H1 (cell line): ENCODE measurements around the gene UCN. TPM values are rescaled to one million over a fixed set of nuclear protein-coding genes. Genes with fewer than 3 reads are reported as not detected.
A peak's percentile ranks its signal among the peaks of the same experiment; 100 is the strongest.

ENCODE experiments used
- CTCF ChIA-PET: fragments of 300-600 bp; sonication (Branson Sonifier 250); formaldehyde crosslinking; loops from one replicate; lab custom pipeline; 2021; ENCODE audit not compliant: partially characterized antibody; lab: Charles Lee
- POLR2A ChIA-PET: fragments of 300-600 bp; sonication (Branson Sonifier 250); formaldehyde crosslinking; loops from one replicate; lab custom pipeline; 2021; ENCODE audit warnings: inconsistent platforms; ENCODE audit not compliant: partially characterized antibody; lab: Charles Lee
- DNase-seq, 2 experiments: peaks; one replicate each; pipeline versions ENCODE4 v3.0.0 to v3.0.0-alpha.2; 2010 to 2022; ENCODE audit warnings: low spot score in 2 of 2, low read depth in 1 of 2, mixed read lengths in 1 of 2
- FAIRE-seq: peaks from 2 replicates; lab custom pipeline; 2011; peaks lifted over from hg19 to GRCh38; lab: Jason Lieb, UNC
- H2AFZ ChIP-seq: 2 replicates; pipeline ENCODE4 v1.8.1; 2012; ENCODE audit warnings: low read length, inconsistent platforms
- H2AK5ac ChIP-seq: 2 replicates; pipeline ENCODE4 v1.6.1; 2013; ENCODE audit warnings: low read depth, low read length
- H2BK120ac ChIP-seq: replicated peaks from 2 replicates; pipeline ENCODE3; 2013; ENCODE audit warnings: low read depth, low read length, inconsistent platforms
- H2BK12ac ChIP-seq: 2 replicates; pipeline ENCODE4 v1.6.1; 2013; ENCODE audit warnings: low read depth, low read length
- H2BK15ac ChIP-seq: 2 replicates; pipeline ENCODE4 v1.6.1; 2013; ENCODE audit warnings: low read length
- H2BK20ac ChIP-seq: 2 replicates; pipeline ENCODE4 v1.6.1; 2013; ENCODE audit warnings: low read length
- H2BK5ac ChIP-seq: 2 replicates; pipeline ENCODE4 v1.6.1; 2013; ENCODE audit warnings: low read depth, low read length
- H3K14ac ChIP-seq: 2 replicates; pipeline ENCODE4 v1.6.1; 2013; ENCODE audit warnings: inconsistent platforms; ENCODE audit not compliant: insufficient read length
- H3K18ac ChIP-seq: 2 replicates; pipeline ENCODE4 v1.6.1; 2013; ENCODE audit warnings: low read length; ENCODE audit errors: extremely low read depth
- H3K23ac ChIP-seq: 2 replicates; pipeline ENCODE4 v1.6.1; 2013; ENCODE audit warnings: inconsistent platforms; ENCODE audit not compliant: insufficient read length
- H3K23me2 ChIP-seq: 2 replicates; pipeline ENCODE4 v1.6.1; 2013; ENCODE audit warnings: low read depth, low read length
- H3K27ac ChIP-seq: 2 replicates; pipeline ENCODE4 v1.6.1; 2011; ENCODE audit warnings: low read depth, low read length, inconsistent platforms
- H3K27me3 ChIP-seq, 4 experiments: replicated peaks in 1 of 4; 1 replicate in 1 of 4; 2 replicates in 3 of 4; pipeline versions ENCODE4 v1.6.1 to v1.8.1; 2011 to 2013; ENCODE audit warnings: low read length in 3 of 4, mild to moderate bottlenecking in 3 of 4, inconsistent platforms in 2 of 4, mixed read lengths in 2 of 4, moderate library complexity in 1 of 4; ENCODE audit not compliant: control insufficient read depth in 3 of 4, insufficient read depth in 3 of 4; ENCODE audit errors: extremely low read depth in 1 of 4
- H3K36me3 ChIP-seq, 4 experiments: 2 replicates each; pipeline versions ENCODE4 v1.6.1 to v1.8.1; 2011 to 2013; ENCODE audit warnings: mild to moderate bottlenecking in 4 of 4, low read length in 3 of 4, moderate library complexity in 2 of 4, control low read depth in 1 of 4, inconsistent platforms in 1 of 4; ENCODE audit not compliant: insufficient read depth in 4 of 4, control insufficient read depth in 2 of 4
- H3K4ac ChIP-seq: replicated peaks from 2 replicates; pipeline ENCODE3; 2013; ENCODE audit warnings: low read length, low read depth, mixed read lengths, inconsistent platforms; ENCODE audit not compliant: insufficient read length
- H3K4me1 ChIP-seq, 4 experiments: replicated peaks in 1 of 4; 1 replicate in 1 of 4; 2 replicates in 3 of 4; pipeline versions ENCODE4 v1.6.1 to v1.8.1; 2011 to 2013; ENCODE audit warnings: low read length in 3 of 4, inconsistent platforms in 2 of 4, mixed read lengths in 1 of 4; ENCODE audit not compliant: insufficient read depth in 4 of 4, control insufficient read depth in 3 of 4
- H3K4me2 ChIP-seq, 2 experiments: 2 replicates each; pipeline versions ENCODE4 v1.6.1 to v1.8.1; 2011 to 2013; ENCODE audit warnings: low read depth in 2 of 2, low read length in 2 of 2, control low read depth in 1 of 2, inconsistent platforms in 1 of 2, mild to moderate bottlenecking in 1 of 2; ENCODE audit not compliant: insufficient read depth in 1 of 2
- H3K4me3 ChIP-seq, 4 experiments: fragments of 200-600, 300-600 bp in 1 of 4; sonication (generic), shearing (Covaris generic), sonication (Bioruptor Twin) in 1 of 4; 2 replicates each; pipeline versions ENCODE4 v1.5.1 to v1.8.1; 2011 to 2016; ENCODE audit warnings: low read length in 4 of 4, low read depth in 3 of 4, control low read depth in 2 of 4, inconsistent platforms in 2 of 4, mild to moderate bottlenecking in 2 of 4, mixed read lengths in 1 of 4, moderate library complexity in 1 of 4; ENCODE audit not compliant: insufficient read depth in 2 of 4; ENCODE audit errors: extremely low read depth in 1 of 4
- H3K56ac ChIP-seq: replicated peaks from 2 replicates; pipeline ENCODE3; 2013; ENCODE audit warnings: low read depth, mild to moderate bottlenecking, mixed read lengths, low read length, inconsistent platforms; ENCODE audit not compliant: insufficient read length
- H3K79me1 ChIP-seq: 2 replicates; pipeline ENCODE4 v1.6.1; 2013; ENCODE audit warnings: low read depth, low read length, control low read depth
- H3K79me2 ChIP-seq, 2 experiments: 2 replicates each; pipeline versions ENCODE4 v1.6.1 to v1.8.1; 2012 to 2013; ENCODE audit warnings: low read length in 2 of 2, mild to moderate bottlenecking in 2 of 2, inconsistent platforms in 1 of 2; ENCODE audit not compliant: insufficient read depth in 2 of 2, control insufficient read depth in 1 of 2
- H3K9ac ChIP-seq, 4 experiments: replicated peaks in 1 of 4; 1 replicate in 1 of 4; 2 replicates in 3 of 4; pipeline versions ENCODE4 v1.6.1 to v1.8.1; 2011 to 2013; ENCODE audit warnings: low read depth in 3 of 4, low read length in 3 of 4, control low read depth in 2 of 4, mild to moderate bottlenecking in 2 of 4, moderate library complexity in 2 of 4, inconsistent platforms in 1 of 4; ENCODE audit errors: extremely low read depth in 1 of 4
- H3K9me3 ChIP-seq, 2 experiments: 2 replicates each; pipeline versions ENCODE4 v1.6.1 to v1.8.1; 2012 to 2013; ENCODE audit warnings: mild to moderate bottlenecking in 2 of 2, moderate library complexity in 2 of 2, control low read depth in 1 of 2, inconsistent platforms in 1 of 2, low read depth in 1 of 2, low read length in 1 of 2, mixed read lengths in 1 of 2; ENCODE audit not compliant: insufficient read depth in 2 of 2
- H4K20me1 ChIP-seq, 2 experiments: replicated peaks in 1 of 2; 2 replicates each; pipeline versions ENCODE3 to v1.8.1; 2011 to 2013; ENCODE audit warnings: inconsistent platforms in 2 of 2, low read length in 2 of 2, mild to moderate bottlenecking in 1 of 2; ENCODE audit not compliant: insufficient read depth in 2 of 2, control insufficient read depth in 1 of 2
- H4K5ac ChIP-seq: 2 replicates; pipeline ENCODE4 v1.6.1; 2013; ENCODE audit warnings: low read length, low read depth, mixed read lengths, inconsistent platforms; ENCODE audit not compliant: insufficient read length
- H4K8ac ChIP-seq: 2 replicates; pipeline ENCODE4 v1.8.0; 2013; ENCODE audit warnings: mild to moderate bottlenecking, moderate library complexity, low read length, inconsistent platforms; ENCODE audit not compliant: insufficient read depth; ENCODE audit errors: extremely low read depth
- H4K91ac ChIP-seq: replicated peaks from 2 replicates; pipeline ENCODE3; 2013; ENCODE audit warnings: low read length, mixed read lengths, inconsistent platforms; ENCODE audit not compliant: insufficient read length
- ASH2L ChIP-seq: fragments of 200-600, 300-600 bp; sonication (generic); IDR thresholded peaks from one replicate; pipeline ENCODE4 v1.7.1; 2017; ENCODE audit warnings: low read length
- BRCA1 ChIP-seq: IDR thresholded peaks from 2 replicates; pipeline ENCODE4 v1.6.1; 2012; ENCODE audit warnings: low read depth, low read length, improper control_type of control experiment
- CBX5 ChIP-seq: fragments of 300-800, 300-1000 bp; sonication (generic); IDR thresholded peaks from 2 replicates; pipeline ENCODE4 v1.7.1; 2016; ENCODE audit warnings: antibody characterized with exemption, low read length, low read depth
- EP300 ChIP-seq, 2 experiments: IDR thresholded peaks; 1 replicate in 1 of 2; 2 replicates in 1 of 2; pipeline ENCODE4 v1.6.1; 2011 to 2012; ENCODE audit warnings: low read depth in 2 of 2, low read length in 2 of 2, mild to moderate bottlenecking in 2 of 2, borderline replicate concordance in 1 of 2, inconsistent platforms in 1 of 2, moderate library complexity in 1 of 2
- FOSL1 ChIP-seq: IDR thresholded peaks from 2 replicates; pipeline ENCODE4 v1.6.1; 2011; ENCODE audit warnings: mild to moderate bottlenecking, low read depth, low read length, moderate library complexity; ENCODE audit not compliant: insufficient read depth
- SP2 ChIP-seq: IDR thresholded peaks from 2 replicates; pipeline ENCODE4 v1.6.1; 2012; ENCODE audit warnings: mild to moderate bottlenecking, low read length, inconsistent platforms
- SRF ChIP-seq: IDR thresholded peaks from 2 replicates; pipeline ENCODE4 v1.6.1; 2011; ENCODE audit warnings: mild to moderate bottlenecking, low read depth, low read length, moderate library complexity
- SUZ12 ChIP-seq: fragments of 200-600 bp; sonication (generic); IDR thresholded peaks from 2 replicates; pipeline ENCODE4 v1.6.1; 2012; ENCODE audit warnings: mild to moderate bottlenecking, inconsistent platforms, low read length, moderate library complexity, mixed read lengths
- TBP ChIP-seq: IDR thresholded peaks from 2 replicates; pipeline ENCODE4 v1.6.1; 2011; ENCODE audit warnings: low read depth, low read length, improper control_type of control experiment
- ZNF274 ChIP-seq: IDR thresholded peaks from 2 replicates; pipeline ENCODE4 v1.7.0; 2012; ENCODE audit warnings: low read length, borderline replicate concordance; ENCODE audit errors: extremely low read depth
- WGBS, 2 experiments: shearing (Covaris generic) in 1 of 2; methylation state at CpG; one replicate each; pipeline versions ENCODE4 v1.1.6 to v1.1.7; 2013 to 2015; ENCODE audit warnings: low lambda C conversion rate in 2 of 2, mixed read lengths in 2 of 2, inconsistent platforms in 1 of 2, low coverage in 1 of 2, missing lambda C conversion rate in 1 of 2; ENCODE audit not compliant: insufficient replicate concordance in 2 of 2, insufficient coverage in 1 of 2, insufficient read length in 1 of 2; ENCODE audit errors: extremely low coverage in 1 of 2, missing lambda C conversion rate in 1 of 2; 5-methylcytosine and 5-hydroxymethylcytosine counted together
- polyA plus RNA-seq, 7 experiments: library from polyadenylated mRNA; depleted of rRNA in 3 of 7; stranded (reverse) in 5 of 7; unstranded in 2 of 7; fragments of >200 nt in 5 of 7; fragments of 200-250 nt in 2 of 7; gene quantifications; 1 replicate in 5 of 7; 2 replicates in 1 of 7; 4 replicates in 1 of 7; pipeline versions ENCODE4 v1.2.1 to v1.2.3, GENCODE V29; 2011 to 2013; ENCODE audit warnings: missing spikeins in 2 of 7, mixed read lengths in 2 of 7
- total RNA-seq: library from RNA; stranded (reverse); fragmentation: NEBNext Ultra II Directional; extraction: Animal tissue kit (Norgen Biotek cat#: 25700); gene quantifications from 2 replicates; pipeline ENCODE4 v1.2.1, GENCODE V29; 2021

UCN gene
- total and polyA plus RNA-seq, 2 of the 8 experiments (the other 6 are each of a cell fraction or from before 2014, with no cell fraction given) = 0.35 TPM; not detected in 1

GRCh38 chr2:27261241-27261925 is 46.9 kb downstream of the UCN start:
- Histone ChIP-seq H3K4me1 (peaks cover 3 to 19% (median 14%) of the 10 kb centered on the region in 4 experiments), H4K8ac (no peak overlapping the region), H2BK5ac (no peak overlapping the region), H3K79me2 (peaks cover 0 to 2% of the 10 kb centered on the region in 2 experiments; a peak in 1 of 4 replicates), H3K23me2 (peaks cover 19% of the 10 kb centered on the region; the same call in 1 of the 2 replicates), H2BK15ac (no peak overlapping the region), H2BK12ac (0 out of 2 replicates have a peak overlapping the region, but pooled peaks have one; percentile 79), H3K23ac (no peak overlapping the region), H3K27ac (no peak overlapping the region), H3K56ac (no peak overlapping the region), H2BK20ac (no peak overlapping the region), H3K9me3 (no peaks in the 10 kb centered on the region), H3K4me2 (peak overlapping the region; percentile 88 to 99), H2AFZ (no peak overlapping the region), H4K5ac (no peak overlapping the region), H3K9ac (peak overlapping the region in 3 of 4 experiments; percentile 1 to 8 (median 4); a peak in 1 of 7 replicates), H3K14ac (no peak overlapping the region), H2BK120ac (no peak overlapping the region), H3K79me1 (no peaks in the 10 kb centered on the region), H3K27me3 (peaks cover 39 to 66% (median 58%) of the 10 kb centered on the region in 4 experiments), H4K91ac (no peak overlapping the region), H3K4ac (no peak overlapping the region), H3K4me3 (peak overlapping the region; percentile 60 to 85 (median 63)), H3K36me3 (no peaks in the 10 kb centered on the region), H3K18ac (peak overlapping the region; percentile 15; the same call in 1 of the 2 replicates), H4K20me1 (peaks cover 0 to 11% of the 10 kb centered on the region in 2 experiments), H2AK5ac (0 out of 2 replicates have a peak overlapping the region, but pooled peaks have one; percentile 0)
- no peak for FAIRE-seq
- no peak for TF ChIP-seq ASH2L
- no peak for TF ChIP-seq CBX5
- TF ChIP-seq FOSL1 = no peak
- TF ChIP-seq TBP = no peak
- no peak for TF ChIP-seq SRF
- no peak for TF ChIP-seq ZNF274
- TF ChIP-seq SUZ12 = no peak
- TF ChIP-seq SP2 = no peak
- TF ChIP-seq EP300 (IDR thresholded peaks at IDR 0.05; ENCODE audit: borderline replicate concordance in 1 of 2, low read depth in 2 of 2, low read length in 2 of 2) = no peak
- TF ChIP-seq BRCA1 = no peak
- 37% methylated on average over 10 of the region's 11 CpGs; no CpG with 5 or more reads in 1 of the 2 experiments for WGBS, 2 experiments
- ChIA-PET POLR2A (interaction anchor here (0.7 to 8.2 kb wide), 6 partner anchors 9 to 52 kb away, joined by 3 to 71 read pairs (median 4); partner anchors contain the start of genes CAD, DNAJC5G and TRIM54), CTCF (interaction anchor here (0.9 to 14.1 kb wide), 3 partner anchors 10 to 19 kb away, joined by 3 to 288 read pairs (median 5); partner anchors contain the start of genes DNAJC5G and TRIM54)
- DNase-seq = no peak
